Left ventricle myocardium inferior (tissue), 1 donor: ENCODE measurements around the gene ASTN2. TPM values are rescaled to one million over a fixed set of nuclear protein-coding genes. Genes with fewer than 3 reads are reported as not detected.

ENCODE experiments used
- DNase-seq: peaks from one replicate; pipeline ENCODE4 v3.0.0-alpha.2; 2020
- H3K27ac ChIP-seq: fragments of 200-600 bp; replicated peaks from 2 replicates; pipeline ENCODE4 v1.8.0; 2021
- H3K27me3 ChIP-seq: fragments of 200-600 bp; 2 replicates; pipeline ENCODE4 v1.8.0; 2021; ENCODE audit warnings: low read depth
- H3K36me3 ChIP-seq: fragments of 200-600 bp; 2 replicates; pipeline ENCODE4 v1.8.0; 2021
- H3K4me1 ChIP-seq: fragments of 200-600 bp; 2 replicates; pipeline ENCODE4 v1.8.0; 2021
- H3K4me3 ChIP-seq: fragments of 200-600 bp; 2 replicates; pipeline ENCODE4 v1.8.0; 2021; ENCODE audit warnings: mild to moderate bottlenecking, moderate library complexity
- H3K9me3 ChIP-seq: fragments of 200-600 bp; replicated peaks from 2 replicates; pipeline ENCODE4 v1.8.0; 2021
- intact Hi-C: fragments of 100-400 bp; cut with micrococcal nuclease; formaldehyde crosslinking; loops from one replicate; pipeline ENCODE4 v1.11.0; 2022
- total RNA-seq: library from RNA; stranded (reverse); fragmentation: NEBNext Ultra II Directional; extraction: Animal tissue kit (Norgen Biotek cat#: 25700); gene quantifications from one replicate; pipeline ENCODE4 v1.2.1, GENCODE V29; 2021
- TF ChIP-seq, protein P1 (sequence below): fragments of 200-600 bp; IDR thresholded peaks from 2 replicates; pipeline ENCODE4 v1.8.0; 2021; ENCODE audit warnings: antibody characterized with exemption, mild to moderate bottlenecking, borderline replicate concordance
- donor health status: DM: no; HTN: yes; CAD: no; lungs with severe emphysema.

ASTN2 gene
- total RNA-seq, 1 donor from 2014 or later: 6.1 TPM

DNA sequence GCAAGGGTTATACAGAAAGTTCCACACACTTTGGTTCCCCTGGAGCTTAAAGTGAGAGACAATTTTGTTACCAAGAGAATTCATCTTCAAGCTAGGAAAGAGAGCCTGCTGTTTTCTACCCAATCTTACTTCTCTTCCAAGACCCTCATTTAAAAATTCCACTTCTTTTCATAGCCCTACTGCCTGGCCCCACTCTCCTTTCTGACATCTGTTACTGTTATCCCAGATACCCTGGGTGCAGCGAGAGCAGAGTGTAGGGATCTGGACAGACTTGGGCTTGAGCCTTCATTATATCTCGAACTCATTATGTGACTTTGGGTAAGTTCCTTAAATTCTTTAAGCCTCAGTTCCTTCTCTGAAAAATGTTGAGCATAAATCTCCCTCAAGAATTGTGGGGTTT lies 263.1 kb downstream of the ASTN2 start:
- Histone ChIP-seq H3K27me3 (no peaks in the 10 kb centered on the region), H3K4me3 (no peak overlapping the region), H3K27ac (no peak overlapping the region), H3K36me3 (no peaks in the 10 kb centered on the region), H3K4me1 (no peaks in the 10 kb centered on the region), H3K9me3 (no peaks in the 10 kb centered on the region)
- DNase-seq: no peak
- intact Hi-C loops: no loop called here
- TF ChIP-seq, protein P1, sequence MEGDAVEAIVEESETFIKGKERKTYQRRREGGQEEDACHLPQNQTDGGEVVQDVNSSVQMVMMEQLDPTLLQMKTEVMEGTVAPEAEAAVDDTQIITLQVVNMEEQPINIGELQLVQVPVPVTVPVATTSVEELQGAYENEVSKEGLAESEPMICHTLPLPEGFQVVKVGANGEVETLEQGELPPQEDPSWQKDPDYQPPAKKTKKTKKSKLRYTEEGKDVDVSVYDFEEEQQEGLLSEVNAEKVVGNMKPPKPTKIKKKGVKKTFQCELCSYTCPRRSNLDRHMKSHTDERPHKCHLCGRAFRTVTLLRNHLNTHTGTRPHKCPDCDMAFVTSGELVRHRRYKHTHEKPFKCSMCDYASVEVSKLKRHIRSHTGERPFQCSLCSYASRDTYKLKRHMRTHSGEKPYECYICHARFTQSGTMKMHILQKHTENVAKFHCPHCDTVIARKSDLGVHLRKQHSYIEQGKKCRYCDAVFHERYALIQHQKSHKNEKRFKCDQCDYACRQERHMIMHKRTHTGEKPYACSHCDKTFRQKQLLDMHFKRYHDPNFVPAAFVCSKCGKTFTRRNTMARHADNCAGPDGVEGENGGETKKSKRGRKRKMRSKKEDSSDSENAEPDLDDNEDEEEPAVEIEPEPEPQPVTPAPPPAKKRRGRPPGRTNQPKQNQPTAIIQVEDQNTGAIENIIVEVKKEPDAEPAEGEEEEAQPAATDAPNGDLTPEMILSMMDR: no peak

DNA sequence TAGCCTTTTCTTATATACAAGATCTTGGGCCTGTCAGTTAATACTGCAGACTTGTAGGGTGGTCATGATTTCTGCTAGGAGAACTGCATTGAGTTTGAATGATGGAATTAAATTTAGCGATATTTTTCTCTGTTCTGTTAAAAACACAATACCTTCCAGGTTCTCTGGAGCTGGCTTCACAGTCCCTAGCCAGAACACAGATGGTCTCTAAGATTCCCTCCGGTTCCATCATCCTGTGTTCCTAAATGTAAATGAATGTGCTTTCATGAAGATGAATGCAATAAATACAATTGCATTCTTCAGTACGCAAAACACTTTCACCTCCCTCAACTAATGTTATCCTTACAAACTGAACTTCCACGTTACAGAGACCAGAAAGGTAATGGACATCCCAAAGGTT lies 264.9 kb downstream of the ASTN2 start:
- intact Hi-C loops: no loop called here
- Histone ChIP-seq H3K36me3 (no peaks in the 10 kb centered on the region), H3K27me3 (no peaks in the 10 kb centered on the region), H3K4me1 (no peaks in the 10 kb centered on the region), H3K4me3 (no peak overlapping the region), H3K9me3 (no peaks in the 10 kb centered on the region), H3K27ac (no peak overlapping the region)
- DNase-seq: no peak
- TF ChIP-seq, protein P1: no peak

DNA sequence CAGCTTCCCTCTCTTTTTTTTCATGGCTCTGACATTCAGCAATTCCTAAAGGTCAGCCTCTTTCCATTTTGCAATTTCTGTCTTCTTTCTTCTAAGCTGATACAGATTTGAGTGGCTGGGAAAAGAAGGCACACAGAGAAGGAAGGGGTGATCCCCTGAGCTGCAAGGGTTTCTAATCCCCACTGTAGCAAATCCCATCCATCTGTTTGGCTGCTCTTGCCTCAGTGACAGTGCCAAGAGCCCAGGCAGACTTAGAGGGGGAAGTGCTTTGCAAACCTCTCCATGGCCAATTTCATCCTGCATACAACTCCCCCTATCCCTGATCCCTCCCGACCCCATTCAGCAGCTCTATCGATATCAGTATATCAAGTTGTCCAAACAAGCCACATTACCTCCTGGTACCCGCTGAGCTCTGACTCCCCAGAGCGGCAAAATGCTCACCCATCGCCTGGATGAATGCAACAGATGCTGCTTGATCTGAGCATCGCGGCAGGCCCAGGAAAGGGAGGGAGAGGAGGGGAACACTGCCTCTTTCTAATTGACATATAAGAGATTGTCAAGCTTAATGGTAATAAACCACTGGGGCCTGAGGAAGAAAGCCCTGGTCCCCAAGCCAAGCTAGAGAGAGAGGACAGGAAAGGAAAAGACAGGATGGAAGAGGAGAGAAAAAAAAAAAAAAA lies 268.9 kb downstream of the ASTN2 start:
- DNase-seq: no peak
- H3K9me3 ChIP-seq: no peaks in the 10 kb centered on the region
- TF ChIP-seq, protein P1: no peak
- no peaks in the 10 kb centered on the region for H3K27me3 ChIP-seq
- no peaks in the 10 kb centered on the region for H3K36me3 ChIP-seq
- intact Hi-C loops: no loop called here
- H3K4me1 ChIP-seq: no peaks in the 10 kb centered on the region
- no peak overlapping the region for H3K27ac ChIP-seq
- H3K4me3 ChIP-seq: no peak overlapping the region

DNA sequence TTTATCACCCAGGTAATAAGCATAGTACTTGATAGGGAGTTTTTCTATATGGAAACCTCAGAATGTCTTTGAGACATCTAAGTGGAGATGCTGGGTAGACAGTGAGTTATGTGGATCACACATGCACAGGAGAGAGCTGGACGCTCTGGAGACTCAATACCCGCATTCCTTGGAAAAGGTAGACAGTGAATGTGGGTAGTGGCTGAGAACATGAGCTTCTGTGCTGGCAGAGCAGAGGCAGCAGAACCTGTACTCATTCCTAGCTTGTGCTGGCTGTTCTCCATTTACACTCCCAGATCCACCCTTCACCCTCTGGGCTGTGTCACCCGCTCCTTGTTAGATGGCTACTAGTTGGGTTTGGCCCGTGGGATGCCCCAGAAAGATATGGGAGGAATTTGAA lies 269.8 kb downstream of the ASTN2 start:
- TF ChIP-seq, protein P1: no peak
- Histone ChIP-seq H3K4me1 (no peaks in the 10 kb centered on the region), H3K9me3 (no peaks in the 10 kb centered on the region), H3K27ac (no peak overlapping the region), H3K4me3 (no peak overlapping the region), H3K36me3 (no peaks in the 10 kb centered on the region), H3K27me3 (peaks cover under 1% of the 10 kb centered on the region)
- intact Hi-C loops: no loop called here
- DNase-seq: no peak

DNA sequence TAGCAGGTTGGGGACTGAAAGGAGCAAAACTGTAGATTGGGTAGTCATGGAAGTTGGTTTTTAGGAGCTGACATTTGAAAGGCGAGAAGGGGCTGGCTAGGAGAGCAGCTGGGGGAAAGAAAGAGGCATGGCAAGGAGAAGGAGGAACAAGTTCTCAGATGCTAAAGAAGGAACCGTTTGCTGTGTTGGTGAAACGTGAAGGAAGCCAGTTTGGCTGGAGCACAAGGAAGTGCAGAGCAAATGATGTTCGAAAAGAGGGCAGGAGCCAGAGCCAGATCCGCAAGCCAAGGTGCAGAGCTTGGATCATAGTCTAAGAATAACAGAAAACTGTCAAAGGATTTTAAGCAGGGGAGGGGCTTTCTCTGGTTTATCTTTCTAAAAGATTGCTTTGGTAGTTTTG lies 276.6 kb downstream of the ASTN2 start:
- intact Hi-C loops: no loop called here
- no peak overlapping the region for H3K27ac ChIP-seq

More for the DNA sequence above, 276.6 kb downstream of the ASTN2 start:
- Histone ChIP-seq H3K4me1 (no peaks in the 10 kb centered on the region), H3K9me3 (no peaks in the 10 kb centered on the region), H3K4me3 (no peak overlapping the region), H3K27me3 (peaks cover 3% of the 10 kb centered on the region), H3K36me3 (no peaks in the 10 kb centered on the region)
- TF ChIP-seq, protein P1: no peak
- DNase-seq: no peak
